GM13977 (cell line): Measurements from ENCODE around the gene HS2ST1.

ENCODE experiments used
- DNase-seq: peaks from one replicate; pipeline ENCODE4 v3.0.0; 2012; ENCODE audit warnings: low spot score
- CTCF ChIP-seq: IDR thresholded peaks from 2 replicates; pipeline ENCODE4 v1.5.1; 2012; ENCODE audit warnings: mild to moderate bottlenecking, control low read depth; ENCODE audit not compliant: insufficient read depth; ENCODE audit errors: extremely low read depth, missing control alignments
- in situ Hi-C: fragments of 300-500 bp; cut with MboI; formaldehyde crosslinking; loops from one replicate; pipeline ENCODE4 v1.12.0; 2022; ENCODE audit warnings: low sequenced_read_pairs, low pct_unique_long_range_greater_than_20kb, mixed read lengths, inconsistent platforms; ENCODE audit not compliant: unreplicated experiment

HS2ST1 gene

GRCh38 chr1:87134625-87135328, 220.3 kb downstream of the HS2ST1 start:
- in situ Hi-C loops = loop anchor here (25.0 kb wide), 1 partner anchor 803 kb away; no protein-coding TSS in a partner anchor
- no peak for DNase-seq
- no peak for TF ChIP-seq CTCF

- in situ Hi-C loops = loop anchor here (25.0 kb wide), 1 partner anchor 802 kb away; no protein-coding TSS in a partner anchor
- no peak for DNase-seq
- TF ChIP-seq CTCF = no peak
These were observed 220.9 kb downstream of the HS2ST1 start for GRCh38 chr1:87135329-87135712.

- in situ Hi-C loops = loop anchor here (25.0 kb wide), 1 partner anchor 801 kb away; no protein-coding TSS in a partner anchor
- DNase-seq = no peak
- TF ChIP-seq CTCF = no peak
These were observed 222.3 kb downstream of the HS2ST1 start for GRCh38 chr1:87136607-87137341.

- in situ Hi-C loops = loop anchor here (25.0 kb wide), 1 partner anchor 800 kb away; no protein-coding TSS in a partner anchor
- DNase-seq = no peak
- no peak for TF ChIP-seq CTCF
These were observed 222.9 kb downstream of the HS2ST1 start for GRCh38 chr1:87137342-87137739.

DNA sequence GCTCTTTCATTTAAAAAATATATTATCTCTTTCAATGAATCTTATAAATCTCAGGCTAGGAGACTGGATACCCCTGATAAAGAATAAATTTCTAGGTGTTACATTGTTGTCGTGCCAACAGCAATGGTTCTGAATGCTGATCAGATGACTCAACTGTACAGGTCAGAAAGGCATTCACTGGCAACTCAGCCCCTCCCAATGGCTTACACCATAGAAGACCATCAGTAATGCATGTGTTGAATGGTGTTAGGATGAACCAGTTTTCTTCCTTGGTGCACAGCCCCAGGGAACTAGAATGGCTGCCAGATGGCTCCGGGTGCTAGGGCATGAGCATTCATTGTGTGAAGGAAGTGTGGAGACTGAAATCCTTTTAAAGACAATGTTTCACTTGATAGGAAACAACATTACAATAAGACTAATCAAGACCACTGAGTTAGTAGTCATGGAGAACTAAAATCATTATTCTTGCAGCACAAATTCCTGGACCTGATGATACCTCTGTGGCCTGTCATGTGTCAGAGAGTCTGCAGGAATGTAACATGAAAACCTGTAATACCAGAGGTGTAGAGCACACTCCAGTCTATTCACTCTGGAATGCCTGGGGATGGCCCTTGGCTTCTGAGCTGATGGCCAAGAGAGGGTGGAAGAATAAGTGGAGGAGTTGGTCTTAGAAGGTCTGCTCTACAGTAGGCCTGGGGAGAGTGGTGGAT, 226.6 kb downstream of the HS2ST1 start:
- no peak for DNase-seq
- TF ChIP-seq CTCF = no peak
- in situ Hi-C loops = loop anchor here (25.0 kb wide), 1 partner anchor 796 kb away; no protein-coding TSS in a partner anchor

DNA sequence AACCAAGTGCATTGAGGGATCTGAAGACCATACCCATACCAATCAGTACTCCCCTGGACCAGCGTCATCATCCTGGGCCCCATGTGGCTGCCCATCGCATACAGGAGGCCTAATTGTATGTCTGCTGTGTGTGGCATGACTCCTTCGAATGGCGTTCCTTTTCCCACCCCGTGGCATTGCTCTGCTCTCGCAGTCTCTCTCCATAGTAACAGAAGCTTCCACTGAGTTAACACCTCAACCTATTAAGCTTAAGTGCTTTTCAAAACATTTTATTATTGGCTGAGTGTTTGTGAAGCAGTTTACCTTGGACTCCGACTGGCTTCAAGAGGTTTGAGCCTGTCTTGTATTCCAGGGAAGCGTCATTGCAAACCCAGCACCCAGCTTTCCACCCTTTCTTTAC, 227.1 kb downstream of the HS2ST1 start:
- no peak for DNase-seq
- in situ Hi-C loops = loop anchor here (25.0 kb wide), 1 partner anchor 796 kb away; no protein-coding TSS in a partner anchor
- TF ChIP-seq CTCF = no peak
